DOHH2 (cell line): ENCODE measurements around the gene SCGB1A1.

ENCODE experiments used
- H3F3A ChIP-seq: fragments of 200-600 bp; sonication (generic), shearing (Covaris generic); 2 replicates; pipeline ENCODE4 v1.6.0; 2016; ENCODE audit warnings: antibody characterized with exemption, mild to moderate bottlenecking; ENCODE audit not compliant: control insufficient read depth, insufficient read depth
- H3K27ac ChIP-seq: fragments of 200-600 bp; sonication (generic); 2 replicates; pipeline ENCODE4 v1.5.1; 2014; ENCODE audit warnings: low read depth, mild to moderate bottlenecking, low read length, moderate library complexity
- H3K27me3 ChIP-seq: fragments of 200-600 bp; sonication (generic); 2 replicates; pipeline ENCODE4 v1.6.1; 2014; ENCODE audit warnings: mild to moderate bottlenecking, low read length, mixed read lengths; ENCODE audit not compliant: control insufficient read depth
- H3K36me3 ChIP-seq: fragments of 200-600 bp; sonication (generic); 2 replicates; pipeline ENCODE4 v1.6.1; 2014; ENCODE audit warnings: mild to moderate bottlenecking, low read length, moderate library complexity, mixed read lengths; ENCODE audit not compliant: control insufficient read depth
- H3K4me1 ChIP-seq: fragments of 200-600 bp; sonication (generic); 2 replicates; pipeline ENCODE4 v1.6.1; 2014; ENCODE audit warnings: mild to moderate bottlenecking, low read length, mixed read lengths; ENCODE audit not compliant: control insufficient read depth
- H3K4me2 ChIP-seq: fragments of 200-600 bp; sonication (generic); 2 replicates; pipeline ENCODE4 v1.6.0; 2014; ENCODE audit warnings: mild to moderate bottlenecking, low read length, moderate library complexity
- H3K4me3 ChIP-seq: fragments of 200-600 bp; sonication (generic); 2 replicates; pipeline ENCODE4 v1.5.1; 2014; ENCODE audit warnings: mild to moderate bottlenecking, low read length, mixed read lengths
- H3K79me2 ChIP-seq: fragments of 200-600 bp; sonication (generic); 2 replicates; pipeline ENCODE4 v1.6.1; 2014; ENCODE audit warnings: mild to moderate bottlenecking, low read length, mixed read lengths; ENCODE audit not compliant: control insufficient read depth
- H3K9me2 ChIP-seq: fragments of 200-600 bp; sonication (generic); replicated peaks from 2 replicates; pipeline ENCODE4 v1.6.1; 2014; ENCODE audit warnings: mild to moderate bottlenecking, low read length, mixed read lengths; ENCODE audit not compliant: control insufficient read depth
- H3K9me3 ChIP-seq: fragments of 200-600 bp; sonication (generic); 2 replicates; pipeline ENCODE4 v1.6.1; 2014; ENCODE audit warnings: antibody characterized with exemption, low read length, mixed read lengths; ENCODE audit not compliant: control insufficient read depth, insufficient read depth
- H4K20me1 ChIP-seq: fragments of 200-600 bp; sonication (generic); 2 replicates; pipeline ENCODE4 v1.6.0; 2014; ENCODE audit warnings: low read depth, mild to moderate bottlenecking, antibody characterized with exemption, low read length, moderate library complexity; ENCODE audit not compliant: control insufficient read depth, insufficient read depth
- EZH2phosphoT487 ChIP-seq: fragments of 200-600 bp; sonication (generic); IDR thresholded peaks from 2 replicates; pipeline ENCODE4 v1.6.1; 2017; ENCODE audit warnings: borderline replicate concordance, mild to moderate bottlenecking, antibody characterized with exemption, low read length, moderate library complexity, mixed read lengths
- TF ChIP-seq, protein P1 (sequence below): fragments of 200-600 bp; sonication (generic); IDR thresholded peaks from one replicate; pipeline ENCODE4 v1.5.1; 2014; ENCODE audit warnings: antibody characterized with exemption, mild to moderate bottlenecking, low read depth, low read length; ENCODE audit not compliant: poor library complexity, severe bottlenecking

Gene SCGB1A1, protein sequence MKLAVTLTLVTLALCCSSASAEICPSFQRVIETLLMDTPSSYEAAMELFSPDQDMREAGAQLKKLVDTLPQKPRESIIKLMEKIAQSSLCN

DNA sequence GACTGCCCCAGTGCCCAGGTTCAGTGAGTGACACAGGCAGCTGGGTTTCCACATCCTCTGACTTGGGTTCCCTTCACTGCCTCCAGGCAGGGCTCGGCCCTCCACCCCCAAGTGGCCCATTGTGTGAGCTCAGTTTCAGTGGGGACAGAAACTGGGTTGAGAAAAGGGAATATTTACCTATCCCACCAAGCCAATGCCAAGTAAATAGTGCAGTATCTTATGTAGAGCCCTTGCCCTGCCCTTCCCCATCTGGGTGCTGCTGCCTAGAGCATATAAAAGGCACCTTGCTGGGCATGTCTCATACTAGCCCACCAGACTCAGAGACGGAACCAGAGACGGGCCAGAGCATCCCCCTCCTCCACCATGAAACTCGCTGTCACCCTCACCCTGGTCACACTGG, at the start of gene SCGB1A1:
TSS of gene SCGB1A1 (plus strand) at position 301 of the 400 bp plus-strand sequence. CDS start at position 364, 63 bp downstream.
- H4K20me1 ChIP-seq, result no peaks in the 10 kb centered on the region
- H3K36me3 ChIP-seq, result no peaks in the 10 kb centered on the region
- H3K4me3 ChIP-seq, result no peak within 1 kb of the TSS
- no peak within 1 kb of the TSS for H3K27ac ChIP-seq
- TF ChIP-seq, protein P1, sequence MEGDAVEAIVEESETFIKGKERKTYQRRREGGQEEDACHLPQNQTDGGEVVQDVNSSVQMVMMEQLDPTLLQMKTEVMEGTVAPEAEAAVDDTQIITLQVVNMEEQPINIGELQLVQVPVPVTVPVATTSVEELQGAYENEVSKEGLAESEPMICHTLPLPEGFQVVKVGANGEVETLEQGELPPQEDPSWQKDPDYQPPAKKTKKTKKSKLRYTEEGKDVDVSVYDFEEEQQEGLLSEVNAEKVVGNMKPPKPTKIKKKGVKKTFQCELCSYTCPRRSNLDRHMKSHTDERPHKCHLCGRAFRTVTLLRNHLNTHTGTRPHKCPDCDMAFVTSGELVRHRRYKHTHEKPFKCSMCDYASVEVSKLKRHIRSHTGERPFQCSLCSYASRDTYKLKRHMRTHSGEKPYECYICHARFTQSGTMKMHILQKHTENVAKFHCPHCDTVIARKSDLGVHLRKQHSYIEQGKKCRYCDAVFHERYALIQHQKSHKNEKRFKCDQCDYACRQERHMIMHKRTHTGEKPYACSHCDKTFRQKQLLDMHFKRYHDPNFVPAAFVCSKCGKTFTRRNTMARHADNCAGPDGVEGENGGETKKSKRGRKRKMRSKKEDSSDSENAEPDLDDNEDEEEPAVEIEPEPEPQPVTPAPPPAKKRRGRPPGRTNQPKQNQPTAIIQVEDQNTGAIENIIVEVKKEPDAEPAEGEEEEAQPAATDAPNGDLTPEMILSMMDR, result no peak
- TF ChIP-seq EZH2phosphoT487, result no peak
- H3K4me1 ChIP-seq, result no peaks in the 10 kb centered on the region
- peaks cover 16% of the 10 kb centered on the region for H3K27me3 ChIP-seq
- H3K9me3 ChIP-seq, result no peaks in the 10 kb centered on the region
- H3F3A ChIP-seq, result no peaks in the 10 kb centered on the region
- no peaks in the 10 kb centered on the region for H3K79me2 ChIP-seq
- no peak within 1 kb of the TSS for H3K4me2 ChIP-seq
- no peaks in the 10 kb centered on the region for H3K9me2 ChIP-seq

DNA sequence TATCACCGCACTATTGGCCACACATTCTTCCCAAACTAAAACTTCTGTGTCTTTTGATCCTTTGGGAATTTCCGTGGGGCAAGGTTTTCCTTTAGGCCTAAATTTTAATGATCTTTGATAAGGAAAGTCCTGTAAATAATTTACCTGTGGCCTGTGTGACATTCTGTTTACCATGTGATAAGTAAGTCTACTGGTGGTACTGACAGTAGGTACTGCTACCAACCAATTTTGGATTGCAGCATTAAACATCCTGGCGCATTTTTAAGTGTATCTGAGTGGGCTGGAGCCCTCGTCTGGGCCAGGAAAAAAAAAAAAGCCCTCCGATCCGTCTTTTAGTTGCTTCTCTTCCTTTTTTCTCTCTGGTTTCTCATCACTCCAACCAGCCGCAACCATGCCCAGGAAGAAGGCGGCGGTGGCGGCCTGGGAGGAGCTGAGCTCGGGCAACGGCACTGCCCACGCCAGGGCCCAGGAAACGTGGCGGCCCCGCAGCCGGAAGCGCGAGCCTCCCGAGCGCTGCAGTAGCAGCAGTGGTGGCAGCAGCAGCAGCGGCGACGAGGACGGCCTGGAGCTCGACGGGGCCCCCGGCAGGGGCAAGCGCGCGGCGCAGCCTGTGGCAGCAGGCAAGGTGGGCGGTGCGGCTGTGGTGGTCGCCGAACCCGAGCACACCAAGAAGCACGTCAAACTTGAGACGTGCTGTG, 47.9 kb upstream of the SCGB1A1 start:
- Histone ChIP-seq H3K9me2 (no peaks in the 10 kb centered on the region), H3K4me3 (no peak overlapping the region), H3K27ac (no peak overlapping the region), H3K9me3 (no peaks in the 10 kb centered on the region), H3F3A (no peaks in the 10 kb centered on the region), H3K27me3 (no peaks in the 10 kb centered on the region), H3K36me3 (no peaks in the 10 kb centered on the region), H4K20me1 (no peaks in the 10 kb centered on the region), H3K79me2 (no peaks in the 10 kb centered on the region), H3K4me1 (no peaks in the 10 kb centered on the region), H3K4me2 (no peak overlapping the region)
- TF ChIP-seq EZH2phosphoT487, result no peak
- TF ChIP-seq, protein P1, result no peak

DNA sequence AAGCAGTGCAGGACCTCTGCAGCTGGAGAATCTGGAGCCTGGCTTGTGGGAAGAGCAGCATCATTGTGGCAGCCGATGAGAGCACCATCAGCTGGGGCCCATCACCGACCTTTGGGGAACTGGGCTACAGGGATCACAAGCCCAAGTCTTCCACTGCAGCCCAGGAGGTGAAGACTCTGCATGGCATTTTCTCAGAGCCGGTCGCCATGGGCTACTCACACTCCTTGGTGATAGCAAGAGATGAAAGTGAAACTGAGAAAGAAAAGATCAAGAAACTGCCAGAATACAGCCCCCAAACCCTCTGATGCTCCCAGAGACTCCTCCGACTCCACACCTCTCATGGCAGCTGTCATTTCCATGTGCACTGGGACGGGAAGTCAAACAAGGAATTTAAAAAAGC, 46.0 kb upstream of the SCGB1A1 start:
- H3K4me1 ChIP-seq, result no peaks in the 10 kb centered on the region
- no peaks in the 10 kb centered on the region for H3K36me3 ChIP-seq
- no peaks in the 10 kb centered on the region for H3F3A ChIP-seq
- H3K27ac ChIP-seq, result no peak overlapping the region
- H4K20me1 ChIP-seq, result no peaks in the 10 kb centered on the region
- no peaks in the 10 kb centered on the region for H3K9me2 ChIP-seq
- H3K4me3 ChIP-seq, result no peak overlapping the region
- TF ChIP-seq EZH2phosphoT487, result no peak
- TF ChIP-seq, protein P1, result no peak
- H3K79me2 ChIP-seq, result no peaks in the 10 kb centered on the region
- H3K27me3 ChIP-seq, result no peaks in the 10 kb centered on the region
- H3K4me2 ChIP-seq, result no peak overlapping the region
- no peaks in the 10 kb centered on the region for H3K9me3 ChIP-seq
